HL-60/S4 treated with retinoic acid at 250 ng/mL for 4 days and 3 days (cell line): ENCODE measurements around the gene TMBIM4.

Source experiments
- in situ Hi-C: fragments of 300-500 bp; cut with MboI; formaldehyde crosslinking; loops from 2 replicates; pipeline ENCODE4 v1.7.0; 2022; ENCODE audit warnings: low sequenced_read_pairs

TMBIM4 gene

DNA sequence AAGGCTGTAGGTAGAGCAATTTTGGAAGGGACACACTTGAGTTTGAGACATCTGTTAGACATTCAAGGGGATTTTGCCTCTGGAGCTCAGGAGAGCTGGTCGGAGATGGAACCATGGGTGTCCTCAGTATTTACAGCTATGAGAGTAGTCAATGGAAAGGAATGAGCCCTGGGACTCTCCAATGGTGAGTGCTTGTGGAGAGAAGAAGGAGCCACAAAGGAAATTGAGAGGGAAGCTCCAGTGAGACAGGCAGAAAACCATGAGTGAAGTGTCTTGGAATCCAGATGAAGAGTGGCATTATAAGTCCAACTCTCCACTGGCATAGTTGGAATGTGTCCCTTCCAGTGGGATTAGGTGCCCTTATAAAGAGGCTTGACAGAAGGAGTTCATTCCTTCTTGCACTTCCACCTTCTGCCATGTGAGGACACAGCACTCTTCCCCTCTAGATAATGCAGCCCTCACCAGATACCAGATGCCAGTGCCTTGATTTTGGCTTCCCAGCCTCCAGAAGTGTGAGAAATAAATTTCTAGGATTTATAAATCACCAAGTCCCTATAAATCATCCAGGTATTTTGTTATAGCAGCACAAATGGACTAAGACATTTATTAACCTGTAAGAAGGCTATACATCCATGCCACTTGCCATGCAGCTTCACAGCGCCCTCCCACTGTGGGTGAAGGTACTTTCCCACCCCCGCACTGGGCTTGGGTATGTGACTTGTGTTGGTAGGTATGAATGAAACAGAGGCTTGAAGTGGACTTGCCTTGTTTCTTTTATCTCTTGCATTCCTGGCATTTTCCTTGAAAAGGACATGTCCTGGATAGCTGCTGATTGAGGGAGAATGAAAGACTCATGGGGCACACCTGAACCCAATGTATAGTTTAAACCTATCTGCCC lies 66.5 kb downstream of the TMBIM4 start:
- in situ Hi-C loops = no loop called here

DNA sequence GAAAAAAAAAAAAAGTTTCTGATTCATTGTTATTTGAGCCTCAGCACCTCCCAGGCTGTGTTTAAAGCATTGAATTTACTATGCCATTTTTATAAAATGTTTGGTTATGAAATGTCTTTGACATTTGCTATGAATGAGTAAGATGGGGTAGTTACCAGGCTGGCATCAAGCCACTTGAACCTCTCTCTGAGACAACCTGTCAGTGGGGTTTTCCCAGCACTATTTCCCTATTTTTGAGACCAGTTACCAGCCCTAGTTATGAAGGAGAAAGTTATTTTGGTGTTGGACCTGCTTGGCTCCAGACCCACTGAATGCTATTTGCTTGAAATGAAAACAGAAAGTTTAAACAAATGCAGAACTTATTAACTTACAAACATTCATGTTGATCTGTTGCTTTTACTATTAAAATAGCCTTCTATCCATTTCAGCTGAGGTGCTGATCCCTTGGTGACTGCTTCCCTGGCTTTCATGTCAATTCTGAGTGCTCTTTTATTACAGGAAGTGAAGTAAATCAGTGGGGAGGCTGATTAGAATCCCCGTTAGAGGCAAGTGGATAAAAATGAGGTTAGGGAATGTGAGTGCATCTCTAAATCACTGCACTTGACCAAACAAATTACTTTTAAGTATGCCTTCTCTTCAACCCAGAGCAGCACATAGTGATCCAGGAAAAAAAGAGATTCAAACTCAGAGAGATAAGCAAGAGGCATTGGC lies 77.1 kb downstream of the TMBIM4 start:
- in situ Hi-C loops = no loop called here

DNA sequence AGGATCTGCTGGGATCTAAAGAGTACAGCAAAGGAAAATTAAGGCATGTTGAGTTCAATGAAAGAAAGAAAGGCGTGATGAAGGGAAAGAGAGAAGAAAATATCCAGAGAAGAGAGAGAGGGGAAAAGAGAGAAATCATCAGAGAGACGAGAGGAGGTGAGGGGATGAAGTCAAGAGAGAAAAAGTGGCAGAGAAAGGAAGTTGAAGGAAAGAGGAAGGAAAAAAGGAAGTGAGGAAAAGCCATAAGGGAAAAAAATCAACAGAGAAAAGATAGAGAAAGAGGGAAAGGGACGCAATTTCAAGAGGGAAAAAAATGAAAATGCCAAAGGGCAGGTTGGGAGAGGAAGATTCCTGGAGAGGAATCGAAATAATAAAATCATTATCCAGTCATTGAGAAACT lies 79.6 kb downstream of the TMBIM4 start:
- in situ Hi-C loops = no loop called here

DNA sequence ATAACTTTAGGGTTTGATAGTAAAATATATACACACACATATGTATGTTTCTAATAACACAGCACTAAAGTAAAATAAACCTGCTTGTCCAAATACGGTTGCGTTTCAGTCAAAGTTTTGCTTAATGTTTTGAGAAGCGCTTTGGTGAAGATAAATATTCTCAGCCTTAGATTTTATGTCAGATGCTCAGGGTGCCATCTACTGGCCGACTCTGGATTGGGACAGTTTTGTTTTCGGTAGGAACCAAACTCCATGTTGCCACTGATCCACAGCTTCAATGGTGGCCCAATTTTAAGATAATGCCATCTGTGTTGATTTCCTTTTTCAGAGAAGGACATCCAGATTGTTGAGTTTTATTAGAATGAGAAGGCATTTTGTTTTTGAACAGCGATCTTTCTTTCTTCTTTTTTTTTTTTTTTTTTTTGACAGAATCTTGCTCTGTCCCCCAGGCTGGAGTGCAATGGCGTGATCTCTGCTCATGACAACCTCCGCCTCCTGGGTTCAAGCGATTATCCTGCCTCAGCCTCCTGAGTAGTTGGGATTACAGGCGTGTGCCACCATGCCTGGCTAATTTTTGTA lies 82.3 kb downstream of the TMBIM4 start:
- in situ Hi-C loops = no loop called here

DNA sequence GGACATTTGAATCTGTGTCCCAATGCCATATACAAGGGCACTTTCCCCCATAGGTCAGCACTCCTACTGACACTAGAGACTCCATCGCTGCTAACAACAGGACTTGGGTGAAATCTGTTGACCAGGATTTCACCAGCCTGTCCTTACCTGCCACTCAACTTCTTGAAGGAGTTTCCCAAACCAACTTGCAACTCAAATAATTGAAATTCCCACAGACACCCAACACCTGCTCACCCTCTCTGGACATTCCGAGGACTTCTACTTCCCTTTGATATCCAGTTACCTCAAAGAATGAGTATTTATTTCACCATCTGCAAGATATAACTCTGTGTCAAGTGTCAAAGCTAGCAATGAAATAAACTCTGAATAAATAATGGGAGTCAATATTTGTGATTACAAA lies 83.8 kb downstream of the TMBIM4 start:
- in situ Hi-C loops = no loop called here
